Endothelial cell (in vitro differentiated cells): ENCODE data around the gene ST8SIA1. TPM values are rescaled to one million over a fixed set of nuclear protein-coding genes. Genes with fewer than 3 reads are reported as not detected.
"Not testable (repeated sequence)": the region's sequence is repeated elsewhere in the genome, so short reads cannot be mapped to it uniquely, and the experiment has no call there.

Experiments
- DNase-seq: peaks from one replicate; pipeline ENCODE4 v3.0.0; 2021; ENCODE audit warnings: low spot score
- H3K27ac Mint-ChIP-seq: one replicate; pipeline ENCODE4 v1.8.0; 2021; ENCODE audit warnings: mixed read lengths, inconsistent platforms; ENCODE audit not compliant: unreplicated experiment
- H3K27me3 Mint-ChIP-seq: one replicate; pipeline ENCODE4 v1.8.0; 2021; ENCODE audit warnings: mild to moderate bottlenecking, moderate library complexity, mixed read lengths, inconsistent platforms; ENCODE audit not compliant: unreplicated experiment
- H3K36me3 Mint-ChIP-seq: one replicate; pipeline ENCODE4 v1.8.0; 2021; ENCODE audit warnings: mild to moderate bottlenecking, low read depth, mixed read lengths, inconsistent platforms; ENCODE audit not compliant: unreplicated experiment
- H3K4me1 Mint-ChIP-seq: one replicate; pipeline ENCODE4 v1.8.0; 2021; ENCODE audit warnings: mild to moderate bottlenecking, mixed read lengths, inconsistent platforms; ENCODE audit not compliant: unreplicated experiment
- H3K4me3 Mint-ChIP-seq: one replicate; pipeline ENCODE4 v1.8.0; 2021; ENCODE audit warnings: mild to moderate bottlenecking, mixed read lengths, inconsistent platforms; ENCODE audit not compliant: unreplicated experiment
- H3K9me3 Mint-ChIP-seq: one replicate; pipeline ENCODE4 v1.8.0; 2021; ENCODE audit warnings: mixed read lengths, inconsistent platforms; ENCODE audit not compliant: unreplicated experiment
- total RNA-seq: library from RNA; stranded (reverse); fragmentation: NEBNext Ultra II Directional; extraction: Animal tissue kit (Norgen Biotek cat#: 25700); gene quantifications from one replicate; pipeline ENCODE4 v1.2.1, GENCODE V29; 2021; ENCODE audit not compliant: unreplicated experiment
- TF ChIP-seq, protein P1 (sequence below): fragments of 200-600 bp; sonication (generic); IDR thresholded peaks from one replicate; pipeline ENCODE4 v1.5.0; 2021; ENCODE audit warnings: antibody characterized with exemption; ENCODE audit not compliant: unreplicated experiment

ST8SIA1 gene
- total RNA-seq, 1 donor from 2014 or later, result 0.77 TPM

DNA sequence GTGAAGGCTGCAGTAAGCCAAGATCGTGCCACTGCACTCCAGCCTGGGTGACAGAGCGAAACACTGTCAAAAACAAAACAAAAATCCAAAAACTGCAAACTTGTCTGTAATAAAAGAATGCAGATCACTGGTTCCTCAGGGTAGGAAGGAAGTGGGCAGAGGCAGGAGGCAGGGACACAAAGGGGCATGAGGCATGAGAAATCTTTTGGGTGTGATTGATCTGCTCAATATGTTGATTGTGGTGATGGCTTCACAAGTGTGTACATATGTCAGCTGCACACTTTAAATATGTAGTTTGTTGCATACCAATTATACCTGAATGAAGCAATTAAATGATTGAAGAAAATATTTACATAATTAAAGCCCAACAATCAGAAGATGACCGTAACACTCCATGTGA lies 170.9 kb downstream of the ST8SIA1 start:
- Mint-ChIP-seq H3K9me3 (no peaks in the 10 kb centered on the region), H3K36me3 (no peaks in the 10 kb centered on the region), H3K27ac (no peak overlapping the region), H3K27me3 (peaks cover 2% of the 10 kb centered on the region), H3K4me3 (no peak overlapping the region), H3K4me1 (no peaks in the 10 kb centered on the region)
- no peak for DNase-seq
- TF ChIP-seq, protein P1, sequence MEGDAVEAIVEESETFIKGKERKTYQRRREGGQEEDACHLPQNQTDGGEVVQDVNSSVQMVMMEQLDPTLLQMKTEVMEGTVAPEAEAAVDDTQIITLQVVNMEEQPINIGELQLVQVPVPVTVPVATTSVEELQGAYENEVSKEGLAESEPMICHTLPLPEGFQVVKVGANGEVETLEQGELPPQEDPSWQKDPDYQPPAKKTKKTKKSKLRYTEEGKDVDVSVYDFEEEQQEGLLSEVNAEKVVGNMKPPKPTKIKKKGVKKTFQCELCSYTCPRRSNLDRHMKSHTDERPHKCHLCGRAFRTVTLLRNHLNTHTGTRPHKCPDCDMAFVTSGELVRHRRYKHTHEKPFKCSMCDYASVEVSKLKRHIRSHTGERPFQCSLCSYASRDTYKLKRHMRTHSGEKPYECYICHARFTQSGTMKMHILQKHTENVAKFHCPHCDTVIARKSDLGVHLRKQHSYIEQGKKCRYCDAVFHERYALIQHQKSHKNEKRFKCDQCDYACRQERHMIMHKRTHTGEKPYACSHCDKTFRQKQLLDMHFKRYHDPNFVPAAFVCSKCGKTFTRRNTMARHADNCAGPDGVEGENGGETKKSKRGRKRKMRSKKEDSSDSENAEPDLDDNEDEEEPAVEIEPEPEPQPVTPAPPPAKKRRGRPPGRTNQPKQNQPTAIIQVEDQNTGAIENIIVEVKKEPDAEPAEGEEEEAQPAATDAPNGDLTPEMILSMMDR, result no peak

DNA sequence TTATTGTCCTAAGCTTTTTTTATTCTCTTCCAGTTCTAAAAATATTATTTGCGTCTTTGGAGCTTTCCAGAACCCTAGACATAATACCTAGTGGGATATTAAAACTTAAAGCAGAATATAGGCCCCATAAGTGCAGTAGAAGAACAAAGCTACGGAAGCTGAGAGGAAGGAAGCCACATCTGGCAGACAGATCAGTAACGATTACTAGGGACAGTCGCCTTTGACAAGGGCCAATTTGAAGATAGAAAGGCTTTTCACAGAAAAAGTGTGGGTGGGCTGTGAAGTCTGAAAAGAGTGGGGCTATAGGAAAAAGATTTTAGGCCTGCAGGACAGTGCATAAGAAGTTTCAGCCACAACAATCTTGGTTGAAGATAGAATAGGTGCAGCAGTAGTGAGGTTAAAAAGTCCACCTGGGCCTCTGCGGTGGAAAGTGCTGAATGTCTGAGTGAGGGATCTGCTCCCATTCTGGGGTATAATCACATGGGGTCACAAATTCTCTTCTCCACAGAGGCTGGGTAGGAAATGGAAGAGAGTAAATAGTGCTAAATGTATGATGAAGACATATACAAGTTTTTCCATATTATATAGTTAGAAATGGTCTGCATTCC lies 174.0 kb downstream of the ST8SIA1 start:
- Mint-ChIP-seq H3K4me1 (no peaks in the 10 kb centered on the region), H3K9me3 (no peaks in the 10 kb centered on the region), H3K36me3 (no peaks in the 10 kb centered on the region)

DNA sequence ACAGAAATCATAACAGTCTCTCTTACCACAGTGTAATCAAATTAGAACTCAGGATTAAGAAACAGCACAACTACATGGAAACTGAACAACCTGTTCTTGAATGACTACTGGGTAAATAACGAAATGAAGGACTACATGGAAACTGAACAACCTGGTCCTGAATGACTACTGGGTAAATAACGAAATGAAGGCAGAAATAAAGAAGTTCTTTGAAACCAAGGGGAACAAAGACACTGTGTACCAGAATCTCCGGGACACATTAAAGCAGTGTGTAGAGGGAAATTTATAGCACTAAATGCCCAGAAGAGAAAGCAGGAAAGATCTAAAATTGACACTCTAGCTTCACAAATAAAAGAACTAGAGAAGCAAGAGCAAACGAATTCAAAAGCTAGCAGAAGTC lies 185.2 kb downstream of the ST8SIA1 start:
- H3K4me3 Mint-ChIP-seq, H3K27me3 Mint-ChIP-seq, H3K36me3 Mint-ChIP-seq, DNase-seq, H3K4me1 Mint-ChIP-seq, H3K9me3 Mint-ChIP-seq, H3K27ac Mint-ChIP-seq: not testable (repeated sequence)

More for the DNA sequence above, 174.0 kb downstream of the ST8SIA1 start:
- H3K27ac Mint-ChIP-seq, result no peak overlapping the region
- no peak overlapping the region for H3K4me3 Mint-ChIP-seq
- TF ChIP-seq, protein P1, result no peak
- DNase-seq, result no peak
- peaks cover 2% of the 10 kb centered on the region for H3K27me3 Mint-ChIP-seq

DNA sequence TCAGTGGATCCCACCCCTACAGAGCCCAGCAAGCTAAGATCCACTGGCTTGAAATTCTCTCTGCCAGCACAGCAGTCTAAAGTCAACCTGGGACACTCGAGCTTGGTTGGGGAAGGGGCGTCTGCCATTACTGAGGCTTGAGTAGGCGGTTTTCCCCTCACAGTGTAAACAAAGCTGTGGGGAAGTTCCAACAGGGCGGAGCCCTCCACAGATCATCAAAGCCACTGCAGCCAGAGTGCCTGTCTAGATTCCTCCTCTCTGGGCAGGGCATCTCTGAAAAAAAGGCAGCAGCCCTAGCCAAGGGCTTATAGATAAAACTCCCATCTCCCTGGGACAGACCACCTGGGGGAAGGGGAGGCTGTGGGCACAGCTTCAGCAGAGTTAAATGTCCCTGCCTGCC lies 187.8 kb downstream of the ST8SIA1 start:
- H3K9me3 Mint-ChIP-seq, H3K4me3 Mint-ChIP-seq, H3K27ac Mint-ChIP-seq, DNase-seq, H3K27me3 Mint-ChIP-seq, H3K36me3 Mint-ChIP-seq, H3K4me1 Mint-ChIP-seq: not testable (repeated sequence)

Other genes with a start within 250 kb of the ST8SIA1 start
- 22.4 TPM for gene C2CD5, start 209.8 kb upstream of the ST8SIA1 start, total RNA-seq